DND-41 (cell line): ENCODE measurements around the gene ZNF512B.

ENCODE experiments used
- CTCF ChIP-seq: IDR thresholded peaks from 2 replicates; pipeline ENCODE4 v1.5.1; 2012; ENCODE audit warnings: borderline replicate concordance, low read length, moderate library complexity, mild to moderate bottlenecking; ENCODE audit not compliant: poor library complexity, severe bottlenecking; ENCODE audit errors: extremely low read depth
- EZH2 ChIP-seq: IDR thresholded peaks from 3 replicates; pipeline ENCODE4 v1.6.1; 2012; ENCODE audit warnings: borderline replicate concordance, low read depth, mild to moderate bottlenecking, moderate library complexity, low read length, inconsistent platforms; ENCODE audit not compliant: severe bottlenecking

DNA sequence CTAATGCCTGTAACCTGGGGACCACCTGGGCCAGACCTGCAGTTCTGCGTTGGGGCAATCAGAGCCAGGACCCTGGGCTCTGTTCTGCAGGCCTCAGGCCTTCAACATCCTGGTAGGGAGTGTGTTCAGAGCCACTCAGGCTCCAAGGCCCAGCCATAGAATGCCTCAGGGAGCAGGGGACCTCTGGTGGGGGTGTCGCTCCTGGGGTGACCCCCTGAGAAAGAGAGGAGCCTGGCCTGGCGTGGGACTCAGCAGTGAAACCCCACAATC, 26.0 kb downstream of the ZNF512B start:
- TF ChIP-seq CTCF = no peak
- TF ChIP-seq EZH2 = no peak
